Cardiac fibroblast (primary cell): Measurements from ENCODE around the gene NFIB.

ENCODE experiments used
- DNase-seq, 2 donors: peaks; one replicate each; pipeline versions ENCODE4 v3.0.0 to v3.0.0-alpha.2; 2010; ENCODE audit warnings: low read depth in 2 of 2
- H3K4me3 ChIP-seq, 2 donors: replicated peaks in 1 of 2; 1 replicate in 1 of 2; 2 replicates in 1 of 2; pipeline ENCODE4 v1.5.1; 2011; ENCODE audit warnings: low read depth in 2 of 2, low read length in 2 of 2, mild to moderate bottlenecking in 2 of 2, moderate library complexity in 1 of 2
- CTCF ChIP-seq: IDR thresholded peaks from one replicate; pipeline ENCODE4 v1.5.1; 2011; ENCODE audit warnings: low read depth, mild to moderate bottlenecking, low read length, inconsistent platforms

The NFIB gene

GRCh38 chr9:14349146-14349446 lies 35.2 kb upstream of the NFIB start:
- H3K4me3 ChIP-seq: peak overlapping the region; percentile 19 to 54
- TF ChIP-seq CTCF: no peak
- DNase-seq: no peak

GRCh38 chr9:14348373-14349145 lies 34.6 kb upstream of the NFIB start:
- DNase-seq: peak; percentile 49 to 58
- TF ChIP-seq CTCF: no peak
- H3K4me3 ChIP-seq: peak overlapping the region; percentile 33 to 54

- no peak for DNase-seq
- no peak for TF ChIP-seq CTCF
- H3K4me3 ChIP-seq: peak overlapping the region; percentile 33 to 54
Observed at GRCh38 chr9:14348123-14348372, 34.1 kb upstream of the NFIB start.

- peak; percentile 62 to 68 for DNase-seq
- peak overlapping the region; percentile 33 to 54 for H3K4me3 ChIP-seq
- no peak for TF ChIP-seq CTCF
Observed at GRCh38 chr9:14347406-14348122, 33.6 kb upstream of the NFIB start.

GRCh38 chr9:14346811-14347405 lies 33.0 kb upstream of the NFIB start:
- peak in 1 of 2 donors; percentile 23 for DNase-seq
- peak overlapping the region; percentile 33 to 54 for H3K4me3 ChIP-seq
- no peak for TF ChIP-seq CTCF

GRCh38 chr9:14346231-14346791 lies 32.4 kb upstream of the NFIB start:
- no peak for TF ChIP-seq CTCF
- DNase-seq: no peak
- H3K4me3 ChIP-seq: peak overlapping the region in 1 of 2 donors; percentile 0
